ENCODE measurements around the gene HDAC9. TPM values are rescaled to one million over a fixed set of nuclear protein-coding genes. Genes with fewer than 3 reads are reported as not detected.
A peak's percentile ranks its signal among the peaks of the same experiment; 100 is the strongest.

The HDAC9 gene
- total RNA-seq, 1 experiment from 2014 or later, result 79.1 TPM

DNA sequence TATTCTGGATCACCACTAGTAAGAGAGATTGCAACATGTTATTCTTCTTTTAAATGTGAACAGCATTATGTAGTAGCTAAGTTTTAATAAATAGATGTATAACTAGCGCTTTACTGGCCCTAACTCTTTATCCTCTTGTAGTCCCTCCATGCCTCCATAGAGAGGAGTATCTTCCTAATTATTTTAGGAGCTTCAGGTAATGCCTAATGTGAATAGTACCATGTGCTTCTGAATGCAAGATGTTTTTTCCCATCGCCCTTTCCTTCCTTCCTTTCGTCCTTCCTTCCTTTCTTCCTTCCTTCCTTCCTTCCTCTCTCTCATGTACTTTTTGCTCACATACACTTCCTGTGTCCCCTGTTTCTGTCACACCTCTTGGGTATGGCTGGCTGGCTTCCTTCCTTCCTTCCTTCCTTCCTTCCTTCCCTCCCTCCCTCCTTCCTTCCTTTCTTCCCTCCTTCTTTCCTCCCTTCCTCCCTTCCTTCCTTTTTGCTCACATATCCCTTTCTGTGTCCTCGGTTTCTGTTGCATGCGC, 290.7 kb downstream of the HDAC9 start:
- Histone ChIP-seq H3K36me3 (no peaks in the 10 kb centered on the region), H3K4me1 (replicated peaks) (no peaks in the 10 kb centered on the region), H3K27ac (no peak overlapping the region), H3K27me3 (replicated peaks) (no peaks in the 10 kb centered on the region), H3K4me3 (no peak overlapping the region), H3K9me3 (replicated peaks) (no peaks in the 10 kb centered on the region)
- no peak for DNase-seq (ENCODE audit: low read depth in 1 of 2, low spot score in 2 of 2)

DNA sequence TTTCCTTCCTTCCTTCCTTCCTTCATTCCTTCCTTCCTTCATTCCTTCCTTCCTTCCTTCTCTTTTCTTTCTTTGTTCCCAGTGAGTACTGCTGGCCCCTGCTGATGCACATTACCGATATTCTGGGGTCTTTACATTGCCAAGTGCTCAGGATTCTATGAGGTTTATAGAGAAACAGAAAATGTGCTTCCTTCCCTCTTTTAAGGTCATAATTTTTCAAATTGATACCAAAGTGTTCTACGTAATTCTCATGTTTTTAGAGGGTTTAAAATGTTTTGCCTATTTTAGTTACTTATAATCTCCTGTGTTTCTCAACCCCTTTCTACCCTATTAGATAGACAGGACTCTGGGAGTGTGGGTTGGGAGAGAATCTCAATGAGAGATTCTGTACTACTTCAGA, 291.2 kb downstream of the HDAC9 start:
- H3K27me3 ChIP-seq (replicated peaks), result no peaks in the 10 kb centered on the region
- no peaks in the 10 kb centered on the region for H3K4me1 ChIP-seq (replicated peaks)
- H3K4me3 ChIP-seq, result no peak overlapping the region
- no peaks in the 10 kb centered on the region for H3K9me3 ChIP-seq (replicated peaks)
- DNase-seq (ENCODE audit: low read depth in 1 of 2, low spot score in 2 of 2), result no peak
- no peak overlapping the region for H3K27ac ChIP-seq
- H3K36me3 ChIP-seq, result no peaks in the 10 kb centered on the region

DNA sequence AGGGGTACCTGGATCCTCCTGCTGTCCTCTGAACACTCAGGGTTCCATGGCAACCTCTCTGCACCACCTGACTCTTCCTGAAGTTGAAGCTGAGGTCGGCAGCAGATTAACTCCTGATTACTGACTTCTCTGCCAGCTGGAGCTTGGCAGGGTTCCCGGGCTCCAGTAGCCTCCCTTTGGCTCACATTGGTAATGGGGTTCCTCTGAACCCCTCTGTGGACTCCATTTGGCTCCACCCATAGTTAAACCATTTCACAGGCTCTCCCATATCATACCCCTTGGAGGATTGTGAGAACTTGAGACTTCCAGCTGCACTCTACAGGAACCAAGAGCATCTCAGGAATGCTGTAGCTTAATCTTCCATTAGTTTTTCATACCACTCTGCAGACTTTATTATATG, 292.5 kb downstream of the HDAC9 start:
- Histone ChIP-seq H3K27ac (no peak overlapping the region), H3K4me1 (replicated peaks) (peaks cover 7% of the 10 kb centered on the region), H3K27me3 (replicated peaks) (no peaks in the 10 kb centered on the region), H3K9me3 (replicated peaks) (no peaks in the 10 kb centered on the region), H3K4me3 (no peak overlapping the region), H3K36me3 (no peaks in the 10 kb centered on the region)
- no peak for DNase-seq (ENCODE audit: low read depth in 1 of 2, low spot score in 2 of 2)

DNA sequence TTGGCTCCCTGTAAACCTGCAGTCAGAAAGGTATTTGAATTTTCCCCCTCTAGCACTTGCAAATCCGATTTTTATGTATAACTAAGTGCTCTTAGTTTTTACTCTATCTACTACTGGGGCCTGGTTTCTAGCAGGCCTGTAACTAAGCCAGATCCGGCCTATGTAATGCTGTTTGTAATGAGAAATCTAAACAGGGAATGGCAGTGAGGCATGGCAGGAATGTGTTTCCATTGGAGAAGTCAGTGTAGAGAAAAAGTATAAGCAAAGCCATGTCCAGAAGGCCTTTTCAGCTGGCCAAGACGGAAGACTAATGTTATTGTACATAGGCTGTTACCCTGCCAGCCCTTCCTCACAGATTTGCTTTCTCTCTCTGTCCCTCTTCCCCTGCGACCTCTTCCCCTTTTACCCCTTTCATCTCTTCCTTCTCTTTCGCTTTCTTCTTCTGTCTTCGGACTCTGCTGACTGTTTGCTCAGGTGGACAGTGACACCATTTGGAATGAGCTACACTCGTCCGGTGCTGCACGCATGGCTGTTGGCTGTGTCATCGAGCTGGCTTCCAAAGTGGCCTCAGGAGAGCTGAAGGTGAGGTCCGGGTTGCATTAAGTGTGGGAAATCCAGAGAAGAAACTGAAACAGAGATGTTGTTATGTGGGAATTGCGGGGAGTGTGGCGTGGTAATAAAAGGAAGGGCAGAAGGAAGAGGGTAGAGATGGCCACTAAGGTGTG, 297.5 kb downstream of the HDAC9 start:
- peaks cover 28% of the 10 kb centered on the region for H3K4me1 ChIP-seq (replicated peaks)
- H3K36me3 ChIP-seq, result no peaks in the 10 kb centered on the region
- H3K27me3 ChIP-seq (replicated peaks), result no peaks in the 10 kb centered on the region
- peak; percentile 57 to 85 for DNase-seq (ENCODE audit: low read depth in 1 of 2, low spot score in 2 of 2)
- peak overlapping the region; percentile 19 for H3K4me3 ChIP-seq
- H3K9me3 ChIP-seq (replicated peaks), result no peaks in the 10 kb centered on the region
- peak overlapping the region; percentile 65 for H3K27ac ChIP-seq

DNA sequence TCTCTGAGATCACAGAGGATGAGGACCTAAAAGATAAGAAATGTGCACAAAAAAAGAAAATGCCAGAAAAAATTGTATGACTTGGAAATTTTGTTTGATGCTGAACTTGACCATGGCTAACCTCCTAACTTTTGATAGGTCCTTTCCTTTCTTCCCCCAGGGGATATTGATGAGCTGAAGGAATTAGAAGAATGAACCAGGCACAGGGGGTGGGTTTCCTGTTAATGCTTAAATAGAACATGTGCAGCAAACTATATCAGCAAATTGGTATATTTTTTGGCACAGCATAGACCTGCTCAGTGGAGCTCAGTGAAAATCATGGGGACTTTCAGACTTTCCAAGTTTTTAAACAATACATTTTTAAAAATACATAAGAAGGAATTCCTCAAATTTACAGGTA, 300.7 kb downstream of the HDAC9 start:
- DNase-seq (ENCODE audit: low read depth in 1 of 2, low spot score in 2 of 2), result no peak
- H3K9me3 ChIP-seq (replicated peaks), result no peaks in the 10 kb centered on the region
- H3K36me3 ChIP-seq, result no peaks in the 10 kb centered on the region
- H3K4me3 ChIP-seq, result no peak overlapping the region
- H3K27ac ChIP-seq, result no peak overlapping the region
- peaks cover 40% of the 10 kb centered on the region for H3K4me1 ChIP-seq (replicated peaks)
- H3K27me3 ChIP-seq (replicated peaks), result no peaks in the 10 kb centered on the region

DNA sequence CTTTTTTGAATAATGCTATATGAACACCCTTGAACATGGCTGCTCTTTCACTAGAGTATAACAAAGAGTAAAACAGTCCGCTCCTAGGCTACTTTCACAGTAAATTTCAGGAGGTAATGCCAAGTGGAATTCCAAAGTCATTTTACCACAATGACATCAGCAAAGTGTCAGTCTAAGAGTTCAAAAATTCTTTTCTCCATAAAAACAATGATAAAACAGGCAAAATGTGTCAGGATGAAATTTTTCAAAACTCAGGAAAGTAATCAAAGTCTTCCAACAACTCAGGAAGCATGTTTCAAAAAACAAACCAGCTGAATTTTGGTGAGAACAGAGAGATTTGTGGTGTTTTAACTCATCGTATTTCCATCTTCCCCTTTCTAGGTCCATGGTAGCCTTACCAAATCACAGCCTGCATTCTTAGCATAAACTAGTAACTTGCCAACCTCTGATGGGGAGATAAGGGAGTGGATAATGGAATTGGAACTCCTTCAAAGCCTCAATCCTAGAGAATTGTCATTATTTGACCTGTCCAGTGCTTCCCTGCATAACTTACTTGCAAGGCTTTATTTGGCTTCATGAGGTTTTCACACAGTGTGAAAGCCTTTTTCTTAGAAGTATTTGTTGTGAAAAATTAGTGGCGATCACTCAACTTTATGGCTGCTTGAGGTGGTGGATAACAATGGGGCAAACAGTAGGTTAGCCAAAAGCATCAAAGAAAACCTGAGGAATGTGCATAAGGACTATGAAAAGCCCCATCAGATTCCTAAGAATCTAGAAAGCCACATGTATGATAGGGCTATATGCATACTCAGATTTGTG, 302.7 kb downstream of the HDAC9 start:
- Histone ChIP-seq H3K36me3 (no peaks in the 10 kb centered on the region), H3K27ac (peak overlapping the region; percentile 31), H3K9me3 (replicated peaks) (no peaks in the 10 kb centered on the region), H3K4me3 (no peak overlapping the region), H3K27me3 (replicated peaks) (no peaks in the 10 kb centered on the region), H3K4me1 (replicated peaks) (peaks cover 30% of the 10 kb centered on the region)
- DNase-seq (ENCODE audit: low read depth in 1 of 2, low spot score in 2 of 2), result peak in 1 of 2 experiments; percentile 51

DNA sequence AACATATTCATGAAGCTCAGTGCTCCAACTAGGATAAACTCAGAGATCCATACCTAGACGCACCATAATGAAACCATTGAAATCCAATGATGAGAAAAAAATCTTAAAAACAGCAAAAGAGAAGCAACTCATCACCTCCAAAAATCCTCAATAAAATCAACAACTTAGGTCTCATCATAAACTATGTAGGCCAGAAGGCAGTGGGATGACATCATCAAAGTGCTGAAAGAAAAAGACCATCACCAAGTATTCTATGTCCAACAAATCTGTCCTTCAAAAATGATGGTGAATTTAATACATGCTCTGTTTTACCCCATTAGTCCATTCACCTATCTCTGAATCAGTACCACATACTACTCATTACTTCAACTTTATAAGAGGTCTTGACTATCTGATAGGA, 304.4 kb downstream of the HDAC9 start:
- no peaks in the 10 kb centered on the region for H3K36me3 ChIP-seq
- no peaks in the 10 kb centered on the region for H3K9me3 ChIP-seq (replicated peaks)
- H3K4me1 ChIP-seq (replicated peaks), result peaks cover 14% of the 10 kb centered on the region
- no peak overlapping the region for H3K27ac ChIP-seq
- no peak overlapping the region for H3K4me3 ChIP-seq
- no peaks in the 10 kb centered on the region for H3K27me3 ChIP-seq (replicated peaks)
- DNase-seq (ENCODE audit: low read depth in 1 of 2, low spot score in 2 of 2), result no peak

DNA sequence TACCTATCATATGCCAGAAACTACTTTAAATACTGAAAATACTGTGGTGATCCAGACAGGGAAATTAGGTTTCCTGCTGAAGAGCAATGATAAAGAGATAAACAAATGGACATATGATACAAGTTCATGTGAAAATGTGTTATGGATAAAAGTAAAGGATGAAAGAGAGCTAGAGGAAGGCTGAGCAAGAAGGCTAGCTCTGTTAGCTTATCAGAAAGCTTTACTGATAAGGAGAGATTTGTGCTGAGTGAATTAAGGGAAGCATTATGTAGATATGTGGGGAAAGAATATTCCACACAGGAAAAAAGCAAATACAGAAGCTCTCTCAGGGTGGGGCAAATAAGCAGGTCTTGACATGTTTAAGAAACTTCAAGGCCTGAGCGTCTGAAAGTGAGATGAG, 308.4 kb downstream of the HDAC9 start:
- Histone ChIP-seq H3K9me3 (replicated peaks) (no peaks in the 10 kb centered on the region), H3K4me3 (no peak overlapping the region), H3K27ac (no peak overlapping the region), H3K4me1 (replicated peaks) (peaks cover 3% of the 10 kb centered on the region), H3K36me3 (no peaks in the 10 kb centered on the region), H3K27me3 (replicated peaks) (no peaks in the 10 kb centered on the region)
- DNase-seq (ENCODE audit: low read depth in 1 of 2, low spot score in 2 of 2), result no peak

DNA sequence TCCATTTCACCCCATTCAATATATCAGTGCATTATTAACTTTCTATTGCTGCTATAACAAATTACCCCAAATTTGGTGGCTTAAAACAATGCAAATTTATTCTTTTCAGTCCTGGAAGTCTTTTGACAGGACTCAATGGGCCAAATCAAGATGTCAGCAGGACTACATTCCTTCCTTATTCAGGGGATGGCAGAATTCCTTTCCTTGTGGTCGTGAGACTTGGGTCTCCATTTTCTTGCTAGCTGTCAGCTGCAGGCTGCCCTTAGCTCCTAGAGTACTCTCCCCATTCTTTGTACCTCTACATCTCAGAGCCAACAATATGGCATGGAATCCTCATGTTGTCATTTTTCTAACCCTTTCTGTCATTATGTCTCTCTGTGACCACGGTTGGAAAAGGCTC, 310.6 kb downstream of the HDAC9 start:
- no peaks in the 10 kb centered on the region for H3K9me3 ChIP-seq (replicated peaks)
- no peaks in the 10 kb centered on the region for H3K27me3 ChIP-seq (replicated peaks)
- H3K27ac ChIP-seq, result no peak overlapping the region
- no peaks in the 10 kb centered on the region for H3K4me1 ChIP-seq (replicated peaks)
- H3K4me3 ChIP-seq, result no peak overlapping the region
- DNase-seq (ENCODE audit: low read depth in 1 of 2, low spot score in 2 of 2), result no peak
- no peaks in the 10 kb centered on the region for H3K36me3 ChIP-seq

DNA sequence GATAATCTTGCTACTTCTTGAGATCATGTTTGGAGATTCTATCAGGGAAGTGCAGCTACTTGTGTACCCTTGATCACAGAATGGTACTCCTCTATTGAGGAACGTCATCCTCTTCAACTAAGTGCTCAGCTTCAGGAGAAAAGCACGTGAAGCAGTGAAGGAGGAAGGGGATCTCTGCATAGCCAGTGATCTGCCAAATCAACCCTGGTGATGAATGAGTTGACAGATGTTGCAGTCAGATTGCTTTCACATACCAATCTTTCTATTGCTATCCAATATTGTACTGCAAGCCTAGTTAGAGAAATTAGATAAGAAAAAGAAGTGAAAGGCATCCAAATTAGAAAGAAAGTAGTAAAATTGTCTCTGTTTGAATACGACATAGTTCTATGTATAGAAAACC, 312.5 kb downstream of the HDAC9 start:
- DNase-seq (ENCODE audit: low read depth in 1 of 2, low spot score in 2 of 2), result no peak
- Histone ChIP-seq H3K9me3 (replicated peaks) (no peaks in the 10 kb centered on the region), H3K36me3 (no peaks in the 10 kb centered on the region), H3K27me3 (replicated peaks) (no peaks in the 10 kb centered on the region), H3K27ac (no peak overlapping the region), H3K4me1 (replicated peaks) (no peaks in the 10 kb centered on the region), H3K4me3 (no peak overlapping the region)

DNA sequence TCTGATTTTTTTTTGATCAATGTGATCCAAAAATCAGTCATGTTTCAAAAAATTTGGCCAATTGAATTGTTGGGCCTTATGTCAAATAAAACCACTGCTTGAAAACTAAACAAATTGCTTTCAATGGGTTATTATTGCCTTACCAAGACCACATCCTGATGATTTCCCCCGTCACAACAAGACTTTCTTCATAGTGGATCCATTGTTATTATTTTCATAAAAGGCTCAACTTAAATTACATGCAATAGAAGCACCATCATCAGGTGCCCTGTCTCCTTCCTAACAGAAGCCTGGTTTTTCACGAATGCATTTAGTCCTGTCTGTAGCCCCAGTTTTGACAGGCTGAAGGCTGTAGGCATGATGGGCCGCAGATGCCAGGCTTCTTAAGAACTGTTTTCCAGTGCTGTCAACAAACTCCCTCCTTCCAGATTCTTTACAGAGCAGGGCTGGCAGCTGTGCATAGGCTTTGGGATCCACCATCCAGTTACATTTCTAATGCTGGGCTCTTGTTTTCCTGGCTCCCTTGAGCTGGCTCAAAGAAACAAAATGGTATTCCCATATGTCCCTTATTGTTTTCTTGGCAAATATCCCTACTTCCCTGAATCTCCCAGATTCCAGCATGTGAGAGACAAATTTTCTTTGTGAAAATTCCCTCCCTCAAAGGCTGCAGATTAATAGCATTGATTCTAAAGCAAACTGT, 319.9 kb downstream of the HDAC9 start:
- H3K4me1 ChIP-seq (replicated peaks), result no peaks in the 10 kb centered on the region
- H3K9me3 ChIP-seq (replicated peaks), result no peaks in the 10 kb centered on the region
- H3K27ac ChIP-seq, result no peak overlapping the region
- H3K4me3 ChIP-seq, result no peak overlapping the region
- no peaks in the 10 kb centered on the region for H3K36me3 ChIP-seq
- no peak for DNase-seq (ENCODE audit: low read depth in 1 of 2, low spot score in 2 of 2)
- no peaks in the 10 kb centered on the region for H3K27me3 ChIP-seq (replicated peaks)

DNA sequence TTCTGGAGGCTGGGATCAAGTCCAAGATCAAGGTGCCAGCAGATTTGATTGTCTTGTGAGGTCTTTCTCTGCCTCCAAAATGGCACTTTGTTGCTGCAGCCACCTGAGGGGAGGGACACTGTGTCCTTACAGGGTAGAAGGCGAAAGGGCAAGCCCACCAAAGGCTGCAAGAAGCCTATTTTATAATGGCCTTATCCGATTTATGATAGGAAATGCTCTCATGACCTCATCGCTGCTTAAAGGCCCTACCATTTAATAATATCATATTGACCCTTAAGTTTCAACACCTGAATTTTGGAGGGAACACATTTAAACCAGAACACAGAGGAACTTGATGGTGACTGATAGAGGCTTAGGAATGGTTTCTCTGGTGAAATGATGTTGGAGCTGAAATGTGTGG, 325.4 kb downstream of the HDAC9 start:
- no peaks in the 10 kb centered on the region for H3K27me3 ChIP-seq (replicated peaks)
- no peaks in the 10 kb centered on the region for H3K4me1 ChIP-seq (replicated peaks)
- no peaks in the 10 kb centered on the region for H3K36me3 ChIP-seq
- no peak for DNase-seq (ENCODE audit: low read depth in 1 of 2, low spot score in 2 of 2)
- no peak overlapping the region for H3K4me3 ChIP-seq
- no peaks in the 10 kb centered on the region for H3K9me3 ChIP-seq (replicated peaks)
- H3K27ac ChIP-seq, result no peak overlapping the region

DNA sequence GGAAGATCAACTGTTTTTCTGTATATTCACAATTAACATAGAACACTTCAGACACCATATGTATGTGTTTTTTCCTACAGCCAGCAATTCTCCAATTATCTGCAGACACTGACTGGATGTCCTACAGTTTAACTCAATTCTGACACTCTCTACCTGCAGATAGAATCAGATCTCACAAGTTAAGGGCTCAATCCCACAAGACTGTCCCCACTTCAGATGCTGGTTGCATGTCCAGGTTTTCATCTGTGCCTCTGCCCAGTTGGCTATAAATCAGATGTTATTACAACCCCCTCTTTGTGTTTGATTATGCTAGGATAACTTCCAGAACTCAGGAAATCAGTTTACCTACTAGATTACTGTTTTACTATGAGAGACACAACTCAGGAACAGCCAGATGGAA, 326.0 kb downstream of the HDAC9 start:
- H3K9me3 ChIP-seq (replicated peaks), result no peaks in the 10 kb centered on the region
- H3K4me3 ChIP-seq, result no peak overlapping the region
- H3K4me1 ChIP-seq (replicated peaks), result no peaks in the 10 kb centered on the region
- no peak overlapping the region for H3K27ac ChIP-seq
- H3K36me3 ChIP-seq, result no peaks in the 10 kb centered on the region
- no peaks in the 10 kb centered on the region for H3K27me3 ChIP-seq (replicated peaks)
- DNase-seq (ENCODE audit: low read depth in 1 of 2, low spot score in 2 of 2), result no peak

DNA sequence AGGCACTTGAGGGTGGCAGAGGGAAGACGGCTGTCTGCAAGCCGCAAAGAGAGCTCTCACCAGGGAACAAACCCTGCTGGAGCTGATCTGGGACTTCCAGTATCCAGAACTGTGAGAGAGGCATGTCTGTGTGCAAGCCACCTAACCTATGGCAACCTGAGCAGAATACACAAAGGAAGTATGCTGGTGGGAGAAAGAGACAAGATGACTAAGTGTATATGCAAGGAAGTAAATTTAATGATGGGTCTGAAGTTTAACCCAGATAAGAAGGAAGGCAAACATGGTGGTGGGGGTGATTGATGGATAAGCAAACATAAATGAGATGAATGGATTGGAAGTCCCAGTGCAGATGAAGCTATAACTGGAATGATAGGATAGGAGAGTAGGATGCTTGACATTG, 328.6 kb downstream of the HDAC9 start:
- no peak overlapping the region for H3K27ac ChIP-seq
- DNase-seq (ENCODE audit: low read depth in 1 of 2, low spot score in 2 of 2), result no peak
- H3K9me3 ChIP-seq (replicated peaks), result no peaks in the 10 kb centered on the region
- H3K4me1 ChIP-seq (replicated peaks), result no peaks in the 10 kb centered on the region
- H3K4me3 ChIP-seq, result no peak overlapping the region
- H3K27me3 ChIP-seq (replicated peaks), result no peaks in the 10 kb centered on the region
- no peaks in the 10 kb centered on the region for H3K36me3 ChIP-seq
